Adrenal gland (tissue), 5 donors: ENCODE measurements around the gene SLC25A23.
"Not testable (repeated sequence)": the region's sequence is repeated elsewhere in the genome, so short reads cannot be mapped to it uniquely, and the experiment has no call there.

ENCODE experiments used
- POLR2A ChIP-seq, 2 donors: fragments of 450-650 bp; IDR thresholded peaks; one replicate each; pipeline ENCODE4 v1.6.1; 2017; ENCODE audit warnings: antibody characterized with exemption in 2 of 2, mild to moderate bottlenecking in 2 of 2, moderate library complexity in 1 of 2
- TF ChIP-seq, protein P1 (sequence below), 6 experiments: fragments of 450-650 bp in 4 of 6; fragments of 200-600 bp in 2 of 6; sonication (generic) in 1 of 6; IDR thresholded peaks; 1 replicate in 5 of 6; 2 replicates in 1 of 6; pipeline versions ENCODE4 v1.5.1 to v1.8.0; 2016 to 2021; ENCODE audit warnings: antibody characterized with exemption in 6 of 6, mild to moderate bottlenecking in 2 of 6, moderate library complexity in 1 of 6
- donor health status: DM: no; HTN: no; CAD: no.

DNA sequence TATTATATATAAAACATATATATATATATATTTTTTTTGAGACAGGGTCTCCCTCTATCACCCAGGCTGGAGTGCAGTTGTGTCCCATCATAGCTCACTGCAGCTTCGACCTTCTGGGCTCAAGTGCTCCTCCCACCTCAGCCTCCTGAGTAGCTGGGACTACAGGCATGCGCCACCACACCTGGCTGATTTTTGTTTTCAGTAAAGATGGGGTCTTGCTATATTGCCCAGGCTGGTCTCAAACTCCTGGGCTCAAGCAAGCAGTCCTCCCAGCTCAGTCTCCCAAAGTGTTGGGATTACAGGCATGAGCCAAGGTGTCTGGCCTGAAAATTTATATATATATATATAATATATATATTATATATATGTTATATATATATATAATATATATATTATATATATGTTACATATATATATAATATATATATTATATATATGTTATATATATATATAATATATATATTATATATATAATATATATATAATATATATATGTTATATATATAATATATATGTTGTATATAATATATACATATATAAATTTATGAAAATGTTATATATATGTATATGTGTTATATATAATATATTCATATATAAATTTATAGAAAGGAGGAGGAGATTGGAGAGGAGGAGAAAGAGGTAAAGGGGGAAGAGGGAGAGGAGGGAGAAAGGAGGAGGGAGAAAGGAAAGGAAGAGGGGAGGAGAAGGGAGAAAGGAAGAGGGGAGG is 30.7 kb downstream of the SLC25A23 start:
- TF ChIP-seq, protein P1, sequence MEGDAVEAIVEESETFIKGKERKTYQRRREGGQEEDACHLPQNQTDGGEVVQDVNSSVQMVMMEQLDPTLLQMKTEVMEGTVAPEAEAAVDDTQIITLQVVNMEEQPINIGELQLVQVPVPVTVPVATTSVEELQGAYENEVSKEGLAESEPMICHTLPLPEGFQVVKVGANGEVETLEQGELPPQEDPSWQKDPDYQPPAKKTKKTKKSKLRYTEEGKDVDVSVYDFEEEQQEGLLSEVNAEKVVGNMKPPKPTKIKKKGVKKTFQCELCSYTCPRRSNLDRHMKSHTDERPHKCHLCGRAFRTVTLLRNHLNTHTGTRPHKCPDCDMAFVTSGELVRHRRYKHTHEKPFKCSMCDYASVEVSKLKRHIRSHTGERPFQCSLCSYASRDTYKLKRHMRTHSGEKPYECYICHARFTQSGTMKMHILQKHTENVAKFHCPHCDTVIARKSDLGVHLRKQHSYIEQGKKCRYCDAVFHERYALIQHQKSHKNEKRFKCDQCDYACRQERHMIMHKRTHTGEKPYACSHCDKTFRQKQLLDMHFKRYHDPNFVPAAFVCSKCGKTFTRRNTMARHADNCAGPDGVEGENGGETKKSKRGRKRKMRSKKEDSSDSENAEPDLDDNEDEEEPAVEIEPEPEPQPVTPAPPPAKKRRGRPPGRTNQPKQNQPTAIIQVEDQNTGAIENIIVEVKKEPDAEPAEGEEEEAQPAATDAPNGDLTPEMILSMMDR (IDR thresholded peaks at IDR 0.05): not testable (repeated sequence)
- TF ChIP-seq POLR2A (IDR thresholded peaks at IDR 0.05): not testable (repeated sequence)
